ENCODE measurements around the gene UBIAD1.

Gene UBIAD1

DNA sequence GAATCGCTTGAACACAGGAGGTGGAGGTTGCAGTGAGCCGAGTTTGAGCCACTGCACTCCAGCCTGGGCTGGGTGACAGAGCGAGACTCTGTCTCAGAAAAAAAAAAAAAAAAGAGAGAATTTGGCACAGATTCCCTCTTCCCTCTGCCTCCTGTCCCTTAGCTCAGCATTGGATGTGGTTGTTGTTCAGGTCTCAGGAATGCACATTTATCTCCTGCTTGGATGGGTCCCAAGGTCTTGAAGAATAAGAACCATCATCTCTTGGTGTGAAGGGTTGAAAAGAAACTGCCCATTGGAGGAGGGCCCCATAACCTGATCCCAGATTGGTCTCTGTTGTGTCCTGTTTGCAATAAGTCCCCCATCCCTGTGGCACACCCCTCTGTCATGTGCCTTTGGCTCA lies 34.9 kb downstream of the UBIAD1 start:
- Histone ChIP-seq H3K27me3 (ENCODE audit: low read length) (no peaks in the 10 kb centered on the region; the same call in 1 of the 2 replicates), H3K9me2 (replicated peaks; ENCODE audit: insufficient read depth, low read length) (no peaks in the 10 kb centered on the region), H3K9ac (ENCODE audit: low read length) (no peak overlapping the region), H3K9me3 (ENCODE audit: insufficient read depth, low read length) (no peaks in the 10 kb centered on the region), H3K4me3 (ENCODE audit: insufficient read depth, low read length, poor library complexity, severe bottlenecking) (no peak overlapping the region), H3F3A (ENCODE audit: insufficient read depth) (no peaks in the 10 kb centered on the region), H3K27ac (ENCODE audit: low read depth, low read length) (no peak overlapping the region), H3K79me2 (ENCODE audit: insufficient read depth, low read length) (no peaks in the 10 kb centered on the region), H2AFZ (ENCODE audit: low read depth, low read length, severe bottlenecking) (no peak overlapping the region), H3K4me2 (ENCODE audit: low read depth, low read length, poor library complexity, severe bottlenecking) (no peak overlapping the region), H4K20me1 (ENCODE audit: low read depth, low read length) (no peaks in the 10 kb centered on the region), H3K36me3 (ENCODE audit: low read length) (no peaks in the 10 kb centered on the region)
- TF ChIP-seq CTCF (IDR thresholded peaks at IDR 0.05; ENCODE audit: insufficient read depth, low read length, poor library complexity, severe bottlenecking) (no peak), EZH2phosphoT487 (conservative IDR thresholded peaks at IDR 0.05; ENCODE audit: low read length) (no peak)

DNA sequence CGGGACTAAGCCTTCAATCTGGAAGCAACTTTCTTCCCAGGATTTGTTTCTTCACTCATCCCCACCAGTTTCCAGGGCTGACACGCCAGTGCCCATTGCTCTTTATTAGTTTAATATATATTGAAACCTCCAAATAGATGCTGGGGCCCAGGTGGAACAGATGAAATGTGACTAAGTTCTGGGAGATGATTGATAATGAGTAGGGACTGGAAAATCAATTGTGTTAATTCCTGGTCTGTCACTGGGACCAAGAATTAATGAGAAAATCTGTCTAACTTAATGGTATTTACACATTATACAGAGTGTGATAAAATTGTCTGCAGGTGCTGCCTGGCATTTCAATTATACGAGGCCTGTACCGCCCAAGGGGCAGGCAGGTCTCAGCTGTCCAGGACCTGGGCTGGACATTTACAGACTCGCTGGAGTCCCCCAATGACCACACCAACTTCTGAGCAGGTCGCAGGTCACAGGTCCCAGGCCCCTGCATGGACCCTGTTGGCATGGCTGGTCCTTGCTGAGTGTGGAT lies 35.8 kb downstream of the UBIAD1 start:
- Histone ChIP-seq H3K4me3 (ENCODE audit: insufficient read depth, low read length, poor library complexity, severe bottlenecking) (no peak overlapping the region), H2AFZ (ENCODE audit: low read depth, low read length, severe bottlenecking) (no peak overlapping the region), H3F3A (ENCODE audit: insufficient read depth) (no peaks in the 10 kb centered on the region), H3K9ac (ENCODE audit: low read length) (no peak overlapping the region), H3K9me2 (replicated peaks; ENCODE audit: insufficient read depth, low read length) (no peaks in the 10 kb centered on the region), H3K79me2 (ENCODE audit: insufficient read depth, low read length) (no peaks in the 10 kb centered on the region), H3K9me3 (ENCODE audit: insufficient read depth, low read length) (no peaks in the 10 kb centered on the region), H3K27ac (ENCODE audit: low read depth, low read length) (no peak overlapping the region), H3K36me3 (ENCODE audit: low read length) (no peaks in the 10 kb centered on the region), H4K20me1 (ENCODE audit: low read depth, low read length) (no peaks in the 10 kb centered on the region), H3K4me2 (ENCODE audit: low read depth, low read length, poor library complexity, severe bottlenecking) (no peak overlapping the region), H3K27me3 (ENCODE audit: low read length) (no peaks in the 10 kb centered on the region; the same call in 1 of the 2 replicates)
- no peak for TF ChIP-seq CTCF (IDR thresholded peaks at IDR 0.05; ENCODE audit: insufficient read depth, low read length, poor library complexity, severe bottlenecking)
- TF ChIP-seq EZH2phosphoT487 (conservative IDR thresholded peaks at IDR 0.05; ENCODE audit: low read length) = no peak

GRCh38 chr1:11309385-11309784 lies 36.4 kb downstream of the UBIAD1 start:
- no peaks in the 10 kb centered on the region; the same call in 1 of the 2 replicates for H3K27me3 ChIP-seq (ENCODE audit: low read length)
- H3K27ac ChIP-seq (ENCODE audit: low read depth, low read length) = no peak overlapping the region
- no peaks in the 10 kb centered on the region for H3F3A ChIP-seq (ENCODE audit: insufficient read depth)
- H3K9me3 ChIP-seq (ENCODE audit: insufficient read depth, low read length) = no peaks in the 10 kb centered on the region
- H3K79me2 ChIP-seq (ENCODE audit: insufficient read depth, low read length) = no peaks in the 10 kb centered on the region
- no peak overlapping the region for H3K4me3 ChIP-seq (ENCODE audit: insufficient read depth, low read length, poor library complexity, severe bottlenecking)
- H3K4me2 ChIP-seq (ENCODE audit: low read depth, low read length, poor library complexity, severe bottlenecking) = no peak overlapping the region
- no peak overlapping the region for H3K9ac ChIP-seq (ENCODE audit: low read length)
- no peaks in the 10 kb centered on the region for H3K36me3 ChIP-seq (ENCODE audit: low read length)
- no peaks in the 10 kb centered on the region for H4K20me1 ChIP-seq (ENCODE audit: low read depth, low read length)
- no peak overlapping the region for H2AFZ ChIP-seq (ENCODE audit: low read depth, low read length, severe bottlenecking)
- H3K9me2 ChIP-seq (replicated peaks; ENCODE audit: insufficient read depth, low read length) = no peaks in the 10 kb centered on the region
- no peak for TF ChIP-seq EZH2phosphoT487 (conservative IDR thresholded peaks at IDR 0.05; ENCODE audit: low read length)
- TF ChIP-seq CTCF (IDR thresholded peaks at IDR 0.05; ENCODE audit: insufficient read depth, low read length, poor library complexity, severe bottlenecking) = no peak

All from SU-DHL-6 (cell line).